NCI-H748 (cell line): ENCODE measurements around the gene SSBP3.

ENCODE experiments used
- DNase-seq: peaks from one replicate; lab custom pipeline; 2025; ENCODE audit not compliant: unreplicated experiment; lab: John Stamatoyannopoulos, UW

The SSBP3 gene

GRCh38 chr1:54410359-54410758, 4.2 kb upstream of the SSBP3 start:
- no peak for DNase-seq

DNA sequence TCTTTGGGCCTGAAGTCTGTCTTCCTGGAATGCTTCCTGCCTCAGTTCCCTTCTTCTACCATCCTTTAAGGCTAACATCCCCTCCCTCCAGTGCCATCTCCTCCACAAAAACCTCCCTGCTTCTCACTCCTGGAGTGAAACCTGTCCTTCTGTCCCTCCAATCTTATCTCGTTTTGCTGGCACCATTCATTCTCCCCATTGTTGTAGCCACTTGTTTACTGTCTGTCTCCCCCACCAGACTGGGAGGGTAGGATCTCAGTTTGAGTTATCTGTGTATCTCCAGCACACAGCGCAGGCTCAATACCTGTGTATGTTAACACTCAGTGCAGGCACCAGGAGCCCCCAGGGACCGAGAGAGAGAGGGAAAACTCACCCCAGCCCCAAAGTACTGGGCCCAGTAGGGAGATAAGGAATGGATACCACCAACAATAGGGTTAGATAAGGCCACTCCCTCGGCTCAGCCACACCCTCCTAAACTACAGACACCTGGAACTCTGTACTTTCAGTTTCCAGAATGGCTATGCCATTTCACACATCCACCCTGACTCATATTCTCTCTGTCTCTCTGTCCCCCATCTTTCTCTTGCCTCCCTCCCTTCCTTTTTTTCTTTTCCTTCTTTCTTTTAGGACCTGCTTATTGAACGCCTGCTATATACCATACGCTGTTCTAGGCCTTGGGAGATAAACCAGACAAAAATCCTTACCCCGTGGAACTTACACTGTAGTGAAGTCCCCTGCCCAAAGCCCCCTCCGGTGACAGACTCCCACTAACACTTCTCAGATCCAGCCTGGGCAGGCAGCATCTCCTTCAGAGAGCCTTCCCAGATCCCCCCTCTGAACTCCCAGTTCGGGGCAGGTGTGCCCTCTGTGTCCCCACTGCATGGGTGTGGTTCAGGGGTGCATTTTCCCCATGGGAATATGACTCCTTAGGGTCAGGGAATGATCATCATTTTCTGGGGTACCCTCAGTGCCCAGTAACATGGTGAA, 3.3 kb upstream of the SSBP3 start:
- DNase-seq, result peak; percentile 54

- DNase-seq, result no peak
Observed at GRCh38 chr1:54408147-54409066, 2.2 kb upstream of the SSBP3 start.

DNA sequence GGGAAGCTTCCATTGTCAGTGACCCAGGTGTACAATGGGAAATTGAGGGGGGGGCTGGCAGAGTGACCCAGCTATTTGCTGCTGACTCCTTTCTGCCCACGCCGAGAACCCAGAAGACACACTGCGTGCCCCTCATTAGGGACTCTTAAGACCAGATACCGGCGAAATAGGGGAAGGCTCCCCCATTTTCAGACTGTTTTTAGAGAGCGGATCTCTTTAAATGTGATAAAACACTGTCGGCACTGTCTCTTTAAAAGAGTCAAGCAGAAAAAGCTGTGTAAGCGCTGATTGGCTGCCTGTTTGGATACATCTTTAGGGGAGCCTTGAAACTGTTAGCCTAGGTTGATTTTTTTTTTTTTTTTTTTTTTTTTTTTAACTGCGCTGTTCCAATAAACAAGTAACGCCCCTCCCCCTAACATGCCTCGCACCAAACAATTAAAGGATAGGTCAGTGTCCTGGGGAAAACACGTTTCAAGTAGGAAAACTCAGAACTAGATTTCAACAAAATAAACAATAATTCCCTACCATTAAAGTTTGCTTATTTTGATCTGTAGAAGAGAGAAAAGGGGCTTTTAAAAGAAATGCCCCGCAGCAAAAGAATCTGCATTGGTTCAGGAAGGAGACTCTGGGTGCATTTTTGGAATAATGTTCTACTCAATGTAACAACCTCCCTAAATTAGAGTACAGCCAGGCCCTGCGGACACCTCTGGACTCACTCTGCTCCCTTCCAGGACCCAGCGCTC, 1.4 kb upstream of the SSBP3 start:
- peak; percentile 96 for DNase-seq

DNA sequence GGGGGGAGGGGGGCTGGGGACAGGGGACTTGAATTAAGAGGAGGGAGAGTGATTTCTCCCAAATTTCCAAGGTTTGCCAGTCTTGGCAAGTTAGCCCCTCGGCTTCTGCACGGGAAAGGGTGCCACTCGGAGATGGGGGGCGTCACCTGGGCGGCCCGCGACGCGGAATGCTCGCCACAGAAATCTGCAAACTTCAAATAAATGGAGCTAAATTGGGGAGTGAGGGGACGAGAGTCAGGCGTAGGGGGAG, 885 bp upstream of the SSBP3 start:
- DNase-seq, result no peak

DNA sequence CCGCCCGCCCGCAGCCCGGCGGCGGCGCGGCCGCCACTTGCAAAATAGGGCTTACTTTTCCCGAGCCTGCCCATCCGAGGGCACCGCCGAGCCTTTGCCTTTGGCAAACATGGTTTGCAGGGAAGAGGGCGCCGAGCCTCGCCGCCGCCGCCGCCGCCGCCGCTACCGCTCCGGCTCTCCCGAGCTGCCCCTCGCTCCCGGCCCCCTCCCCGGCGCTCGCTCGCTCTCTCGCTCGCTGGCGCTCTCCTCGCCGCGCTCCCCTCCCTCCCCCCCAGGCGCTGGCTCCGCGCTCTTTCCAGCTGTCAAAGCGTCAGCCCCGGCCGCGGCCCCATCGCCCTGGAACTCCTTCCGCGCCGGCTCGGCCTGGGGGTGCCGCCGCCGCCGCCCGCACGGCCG, 298 bp downstream of the SSBP3 start:
- no peak for DNase-seq

- peak; percentile 61 for DNase-seq
Observed at GRCh38 chr1:54404939-54405897, 976 bp downstream of the SSBP3 start.

DNA sequence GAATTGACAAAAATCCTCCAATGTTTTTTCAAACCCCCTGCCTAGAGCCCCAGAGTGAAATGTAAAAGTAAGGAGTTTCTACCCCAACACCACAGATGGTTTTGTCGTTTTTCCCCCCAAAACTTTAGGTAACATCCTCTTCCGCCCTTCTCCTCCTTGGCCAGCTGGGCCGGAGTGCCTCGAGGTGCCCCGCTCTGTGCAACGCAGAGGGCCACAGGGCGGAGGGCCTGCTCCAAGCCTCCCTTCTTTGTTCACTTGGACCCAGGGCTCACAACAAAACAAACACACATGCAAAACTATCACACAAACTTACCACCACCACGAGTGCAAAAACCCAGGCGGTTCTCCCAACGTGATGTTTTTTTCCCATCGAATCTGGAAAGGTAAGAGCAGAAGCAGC, 1.9 kb downstream of the SSBP3 start:
- DNase-seq, result no peak

- DNase-seq, result no peak
Observed at GRCh38 chr1:54403808-54404261, 2.4 kb downstream of the SSBP3 start.

GRCh38 chr1:54403405-54403804, 2.8 kb downstream of the SSBP3 start:
- DNase-seq, result peak; percentile 24

- no peak for DNase-seq
Observed at GRCh38 chr1:54402896-54403295, 3.3 kb downstream of the SSBP3 start.

DNA sequence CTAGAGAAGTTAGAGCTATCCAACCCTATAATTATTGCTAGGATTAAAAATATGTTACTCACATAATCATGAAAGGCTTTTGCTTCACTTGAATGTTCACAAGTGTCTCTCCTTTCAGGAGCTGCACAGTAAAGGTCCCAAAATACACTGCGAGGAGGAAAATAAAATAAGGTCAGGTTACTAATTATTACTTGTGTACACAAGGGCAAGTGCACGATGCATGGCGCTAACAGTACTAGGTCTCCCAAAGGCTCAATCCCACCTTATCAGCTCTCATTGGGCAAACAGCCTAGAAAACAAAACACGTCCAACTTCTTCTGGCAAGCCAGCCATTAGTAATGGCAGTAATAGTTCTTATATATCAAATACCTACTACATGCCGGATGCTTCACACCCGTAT, 4.4 kb downstream of the SSBP3 start:
- peak; percentile 94 for DNase-seq

DNA sequence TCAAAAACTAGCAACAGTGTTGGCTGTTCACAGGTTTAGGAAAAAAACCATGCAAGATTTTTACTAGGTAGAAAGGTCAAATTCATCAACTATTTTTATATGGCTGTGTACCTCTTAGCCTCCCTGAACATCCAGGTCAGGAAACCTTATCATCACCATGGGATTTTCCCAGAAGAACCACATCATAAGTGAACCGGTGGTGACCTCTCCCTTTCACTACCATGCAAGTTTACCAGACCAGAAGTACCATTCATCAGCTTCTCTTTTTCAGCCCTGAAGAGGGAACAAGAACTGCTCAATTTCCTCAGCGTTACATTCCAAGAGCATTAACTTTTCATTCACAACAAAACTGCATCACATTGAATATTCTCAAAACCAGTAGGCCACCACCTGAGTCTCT, 5.9 kb downstream of the SSBP3 start:
- DNase-seq, result no peak

- DNase-seq, result no peak
Observed at GRCh38 chr1:54399765-54400164, 6.4 kb downstream of the SSBP3 start.

GRCh38 chr1:54398963-54399528, 7.1 kb downstream of the SSBP3 start:
- DNase-seq, result no peak

DNA sequence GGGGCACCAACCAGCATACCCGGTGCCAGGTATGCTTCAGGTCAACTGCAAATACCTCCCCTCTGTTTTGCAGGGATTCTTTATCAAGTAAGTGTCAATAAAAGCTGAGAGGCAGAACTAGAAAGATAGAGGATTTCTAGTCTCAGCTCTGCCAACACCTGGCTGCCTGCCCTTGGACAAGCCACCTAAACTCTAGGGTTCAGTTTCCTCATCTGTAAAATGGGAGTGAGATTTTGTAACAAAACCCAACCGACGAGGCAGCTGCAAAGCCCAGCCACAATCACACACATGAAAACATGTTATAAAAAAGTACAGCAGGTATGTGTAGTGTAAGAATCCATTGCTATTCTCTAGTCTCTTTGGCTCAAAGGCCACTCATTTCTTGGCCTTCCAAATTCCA, 8.2 kb downstream of the SSBP3 start:
- no peak for DNase-seq

DNA sequence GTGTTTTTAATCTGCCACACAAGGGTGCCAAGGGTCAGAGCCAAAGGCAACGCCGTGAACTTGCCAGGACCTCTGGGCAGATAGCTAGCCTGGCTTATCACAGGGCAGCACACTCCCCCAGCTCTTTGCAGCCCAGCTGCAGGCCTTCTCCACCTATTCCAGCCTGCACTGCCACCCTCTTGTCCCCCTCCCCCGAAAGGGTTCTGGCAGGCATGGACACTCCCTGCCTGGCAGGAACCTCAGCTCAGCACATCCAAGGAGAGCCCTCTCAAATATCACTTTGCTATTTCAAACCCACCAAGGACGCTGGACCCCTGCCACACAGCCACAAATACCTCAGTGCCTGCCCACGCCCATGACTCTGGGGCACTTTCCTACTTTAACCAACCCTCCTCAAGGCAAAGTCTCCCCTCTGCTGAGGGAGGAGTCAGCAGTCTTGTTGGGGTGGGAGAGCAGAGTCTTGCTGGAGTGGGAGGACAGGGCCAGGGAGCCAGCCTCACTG, 9.1 kb downstream of the SSBP3 start:
- DNase-seq, result no peak

- no peak for DNase-seq
Observed at GRCh38 chr1:54396261-54396933, 9.8 kb downstream of the SSBP3 start.

DNA sequence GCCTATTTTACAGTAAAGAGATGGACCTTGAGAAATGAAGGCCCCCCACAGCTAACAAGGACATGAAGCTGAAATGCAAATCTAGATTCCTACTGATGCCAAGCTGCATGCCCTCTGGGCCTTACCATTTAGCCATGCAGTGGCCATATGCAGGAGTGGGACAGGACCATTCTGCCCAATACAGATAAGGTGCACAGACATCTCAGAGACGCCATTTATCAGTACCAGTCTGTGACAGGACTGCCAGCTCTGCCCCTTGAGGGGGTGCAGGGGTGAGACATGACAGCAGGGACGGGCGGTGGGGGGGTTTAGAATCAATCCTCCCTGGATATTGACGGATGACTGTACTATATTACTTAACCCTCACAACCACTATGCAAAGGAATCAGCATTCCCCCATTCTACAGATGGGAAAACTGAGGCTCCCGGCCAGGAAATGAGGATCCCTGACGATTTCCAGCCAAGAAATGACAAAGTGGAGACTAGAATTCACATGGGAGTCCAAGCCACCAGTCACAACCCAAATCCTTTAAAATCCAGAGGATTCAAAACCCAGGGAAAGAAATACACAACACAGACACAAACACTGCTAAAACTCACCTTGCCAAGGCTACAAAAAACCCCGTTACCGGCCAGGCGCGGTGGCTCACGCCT, 10.8 kb downstream of the SSBP3 start:
- no peak for DNase-seq
